H1 (cell line): Measurements from ENCODE around the gene HHIP. TPM values are rescaled to one million over a fixed set of nuclear protein-coding genes. Genes with fewer than 3 reads are reported as not detected.

Experiments used
- CTCF ChIA-PET: fragments of 300-600 bp; sonication (Branson Sonifier 250); formaldehyde crosslinking; loops from one replicate; lab custom pipeline; 2021; ENCODE audit not compliant: partially characterized antibody; lab: Charles Lee
- POLR2A ChIA-PET: fragments of 300-600 bp; sonication (Branson Sonifier 250); formaldehyde crosslinking; loops from one replicate; lab custom pipeline; 2021; ENCODE audit warnings: inconsistent platforms; ENCODE audit not compliant: partially characterized antibody; lab: Charles Lee
- DNase-seq, 2 experiments: peaks; one replicate each; pipeline versions ENCODE4 v3.0.0 to v3.0.0-alpha.2; 2010 to 2022; ENCODE audit warnings: low spot score in 2 of 2, low read depth in 1 of 2, mixed read lengths in 1 of 2
- FAIRE-seq: peaks from 2 replicates; lab custom pipeline; 2011; peaks lifted over from hg19 to GRCh38; lab: Jason Lieb, UNC
- H2AFZ ChIP-seq: 2 replicates; pipeline ENCODE4 v1.8.1; 2012; ENCODE audit warnings: low read length, inconsistent platforms
- H2AK5ac ChIP-seq: 2 replicates; pipeline ENCODE4 v1.6.1; 2013; ENCODE audit warnings: low read depth, low read length
- H2BK120ac ChIP-seq: replicated peaks from 2 replicates; pipeline ENCODE3; 2013; ENCODE audit warnings: low read depth, low read length, inconsistent platforms
- H2BK12ac ChIP-seq: 2 replicates; pipeline ENCODE4 v1.6.1; 2013; ENCODE audit warnings: low read depth, low read length
- H2BK15ac ChIP-seq: 2 replicates; pipeline ENCODE4 v1.6.1; 2013; ENCODE audit warnings: low read length
- H2BK20ac ChIP-seq: 2 replicates; pipeline ENCODE4 v1.6.1; 2013; ENCODE audit warnings: low read length
- H2BK5ac ChIP-seq: 2 replicates; pipeline ENCODE4 v1.6.1; 2013; ENCODE audit warnings: low read depth, low read length
- H3K14ac ChIP-seq: 2 replicates; pipeline ENCODE4 v1.6.1; 2013; ENCODE audit warnings: inconsistent platforms; ENCODE audit not compliant: insufficient read length
- H3K18ac ChIP-seq: 2 replicates; pipeline ENCODE4 v1.6.1; 2013; ENCODE audit warnings: low read length; ENCODE audit errors: extremely low read depth
- H3K23ac ChIP-seq: 2 replicates; pipeline ENCODE4 v1.6.1; 2013; ENCODE audit warnings: inconsistent platforms; ENCODE audit not compliant: insufficient read length
- H3K23me2 ChIP-seq: 2 replicates; pipeline ENCODE4 v1.6.1; 2013; ENCODE audit warnings: low read depth, low read length
- H3K27ac ChIP-seq: 2 replicates; pipeline ENCODE4 v1.6.1; 2011; ENCODE audit warnings: low read depth, low read length, inconsistent platforms
- H3K27me3 ChIP-seq, 4 experiments: replicated peaks in 1 of 4; 1 replicate in 1 of 4; 2 replicates in 3 of 4; pipeline versions ENCODE4 v1.6.1 to v1.8.1; 2011 to 2013; ENCODE audit warnings: low read length in 3 of 4, mild to moderate bottlenecking in 3 of 4, inconsistent platforms in 2 of 4, mixed read lengths in 2 of 4, moderate library complexity in 1 of 4; ENCODE audit not compliant: control insufficient read depth in 3 of 4, insufficient read depth in 3 of 4; ENCODE audit errors: extremely low read depth in 1 of 4
- H3K36me3 ChIP-seq, 4 experiments: 2 replicates each; pipeline versions ENCODE4 v1.6.1 to v1.8.1; 2011 to 2013; ENCODE audit warnings: mild to moderate bottlenecking in 4 of 4, low read length in 3 of 4, moderate library complexity in 2 of 4, control low read depth in 1 of 4, inconsistent platforms in 1 of 4; ENCODE audit not compliant: insufficient read depth in 4 of 4, control insufficient read depth in 2 of 4
- H3K4ac ChIP-seq: replicated peaks from 2 replicates; pipeline ENCODE3; 2013; ENCODE audit warnings: low read length, low read depth, mixed read lengths, inconsistent platforms; ENCODE audit not compliant: insufficient read length
- H3K4me1 ChIP-seq, 4 experiments: replicated peaks in 1 of 4; 1 replicate in 1 of 4; 2 replicates in 3 of 4; pipeline versions ENCODE4 v1.6.1 to v1.8.1; 2011 to 2013; ENCODE audit warnings: low read length in 3 of 4, inconsistent platforms in 2 of 4, mixed read lengths in 1 of 4; ENCODE audit not compliant: insufficient read depth in 4 of 4, control insufficient read depth in 3 of 4
- H3K4me2 ChIP-seq, 2 experiments: 2 replicates each; pipeline versions ENCODE4 v1.6.1 to v1.8.1; 2011 to 2013; ENCODE audit warnings: low read depth in 2 of 2, low read length in 2 of 2, control low read depth in 1 of 2, inconsistent platforms in 1 of 2, mild to moderate bottlenecking in 1 of 2; ENCODE audit not compliant: insufficient read depth in 1 of 2
- H3K4me3 ChIP-seq, 4 experiments: fragments of 200-600, 300-600 bp in 1 of 4; sonication (generic), shearing (Covaris generic), sonication (Bioruptor Twin) in 1 of 4; 2 replicates each; pipeline versions ENCODE4 v1.5.1 to v1.8.1; 2011 to 2016; ENCODE audit warnings: low read length in 4 of 4, low read depth in 3 of 4, control low read depth in 2 of 4, inconsistent platforms in 2 of 4, mild to moderate bottlenecking in 2 of 4, mixed read lengths in 1 of 4, moderate library complexity in 1 of 4; ENCODE audit not compliant: insufficient read depth in 2 of 4; ENCODE audit errors: extremely low read depth in 1 of 4
- H3K56ac ChIP-seq: replicated peaks from 2 replicates; pipeline ENCODE3; 2013; ENCODE audit warnings: low read depth, mild to moderate bottlenecking, mixed read lengths, low read length, inconsistent platforms; ENCODE audit not compliant: insufficient read length
- H3K79me1 ChIP-seq: 2 replicates; pipeline ENCODE4 v1.6.1; 2013; ENCODE audit warnings: low read depth, low read length, control low read depth
- H3K79me2 ChIP-seq, 2 experiments: 2 replicates each; pipeline versions ENCODE4 v1.6.1 to v1.8.1; 2012 to 2013; ENCODE audit warnings: low read length in 2 of 2, mild to moderate bottlenecking in 2 of 2, inconsistent platforms in 1 of 2; ENCODE audit not compliant: insufficient read depth in 2 of 2, control insufficient read depth in 1 of 2
- H3K9ac ChIP-seq, 4 experiments: replicated peaks in 1 of 4; 1 replicate in 1 of 4; 2 replicates in 3 of 4; pipeline versions ENCODE4 v1.6.1 to v1.8.1; 2011 to 2013; ENCODE audit warnings: low read depth in 3 of 4, low read length in 3 of 4, control low read depth in 2 of 4, mild to moderate bottlenecking in 2 of 4, moderate library complexity in 2 of 4, inconsistent platforms in 1 of 4; ENCODE audit errors: extremely low read depth in 1 of 4
- H3K9me3 ChIP-seq, 2 experiments: 2 replicates each; pipeline versions ENCODE4 v1.6.1 to v1.8.1; 2012 to 2013; ENCODE audit warnings: mild to moderate bottlenecking in 2 of 2, moderate library complexity in 2 of 2, control low read depth in 1 of 2, inconsistent platforms in 1 of 2, low read depth in 1 of 2, low read length in 1 of 2, mixed read lengths in 1 of 2; ENCODE audit not compliant: insufficient read depth in 2 of 2
- H4K20me1 ChIP-seq, 2 experiments: replicated peaks in 1 of 2; 2 replicates each; pipeline versions ENCODE3 to v1.8.1; 2011 to 2013; ENCODE audit warnings: inconsistent platforms in 2 of 2, low read length in 2 of 2, mild to moderate bottlenecking in 1 of 2; ENCODE audit not compliant: insufficient read depth in 2 of 2, control insufficient read depth in 1 of 2
- H4K5ac ChIP-seq: 2 replicates; pipeline ENCODE4 v1.6.1; 2013; ENCODE audit warnings: low read length, low read depth, mixed read lengths, inconsistent platforms; ENCODE audit not compliant: insufficient read length
- H4K8ac ChIP-seq: 2 replicates; pipeline ENCODE4 v1.8.0; 2013; ENCODE audit warnings: mild to moderate bottlenecking, moderate library complexity, low read length, inconsistent platforms; ENCODE audit not compliant: insufficient read depth; ENCODE audit errors: extremely low read depth
- H4K91ac ChIP-seq: replicated peaks from 2 replicates; pipeline ENCODE3; 2013; ENCODE audit warnings: low read length, mixed read lengths, inconsistent platforms; ENCODE audit not compliant: insufficient read length
- BRCA1 ChIP-seq: IDR thresholded peaks from 2 replicates; pipeline ENCODE4 v1.6.1; 2012; ENCODE audit warnings: low read depth, low read length, improper control_type of control experiment
- CBX5 ChIP-seq: fragments of 300-800, 300-1000 bp; sonication (generic); IDR thresholded peaks from 2 replicates; pipeline ENCODE4 v1.7.1; 2016; ENCODE audit warnings: antibody characterized with exemption, low read length, low read depth
- CHD1 ChIP-seq: IDR thresholded peaks from 2 replicates; pipeline ENCODE4 v1.6.1; 2012; ENCODE audit warnings: low read depth, low read length, improper control_type of control experiment
- CREB1 ChIP-seq: IDR thresholded peaks from 2 replicates; pipeline ENCODE4 v1.6.1; 2012; ENCODE audit warnings: inconsistent platforms
- CTBP2 ChIP-seq: IDR thresholded peaks from 2 replicates; pipeline ENCODE4 v1.7.0; 2011; ENCODE audit warnings: borderline replicate concordance, mild to moderate bottlenecking, moderate library complexity, mixed read lengths, low read length; ENCODE audit not compliant: insufficient read depth, insufficient read length
- GABPA ChIP-seq: IDR thresholded peaks from 2 replicates; pipeline ENCODE4 v1.6.1; 2011; ENCODE audit warnings: mild to moderate bottlenecking, low read length, moderate library complexity, borderline replicate concordance; ENCODE audit not compliant: insufficient read depth
- GTF2F1 ChIP-seq: IDR thresholded peaks from 2 replicates; pipeline ENCODE4 v1.6.1; 2012; ENCODE audit warnings: low read depth, low read length, improper control_type of control experiment, borderline replicate concordance
- HDAC6 ChIP-seq: IDR thresholded peaks from one replicate; pipeline ENCODE4 v1.7.1; 2012; ENCODE audit warnings: low read depth, mild to moderate bottlenecking, inconsistent platforms, low read length, moderate library complexity
- KDM1A ChIP-seq: fragments of 200-600, 300-600 bp; sonication (generic); IDR thresholded peaks from 2 replicates; pipeline ENCODE4 v1.7.1; 2016; ENCODE audit warnings: mild to moderate bottlenecking, low read length, borderline replicate concordance
- KDM5A ChIP-seq: fragments of 200-600 bp; IDR thresholded peaks from 2 replicates; pipeline ENCODE4 v1.7.1; 2012; ENCODE audit warnings: mild to moderate bottlenecking, low read length, inconsistent platforms, mixed read lengths
- RBBP5 ChIP-seq: IDR thresholded peaks from 2 replicates; pipeline ENCODE4 v1.7.1; 2012; ENCODE audit warnings: low read depth, mild to moderate bottlenecking, inconsistent platforms, low read length, moderate library complexity, borderline replicate concordance
- SIX5 ChIP-seq: IDR thresholded peaks from 2 replicates; pipeline ENCODE4 v1.6.1; 2011; ENCODE audit warnings: mild to moderate bottlenecking, low read depth, low read length
- SP2 ChIP-seq: IDR thresholded peaks from 2 replicates; pipeline ENCODE4 v1.6.1; 2012; ENCODE audit warnings: mild to moderate bottlenecking, low read length, inconsistent platforms
- TBP ChIP-seq: IDR thresholded peaks from 2 replicates; pipeline ENCODE4 v1.6.1; 2011; ENCODE audit warnings: low read depth, low read length, improper control_type of control experiment
- ZNF274 ChIP-seq: IDR thresholded peaks from 2 replicates; pipeline ENCODE4 v1.7.0; 2012; ENCODE audit warnings: low read length, borderline replicate concordance; ENCODE audit errors: extremely low read depth
- whole genome bisulfite sequencing, 2 experiments: shearing (Covaris generic) in 1 of 2; methylation state at CpG; one replicate each; pipeline versions ENCODE4 v1.1.6 to v1.1.7; 2013 to 2015; ENCODE audit warnings: low lambda C conversion rate in 2 of 2, mixed read lengths in 2 of 2, inconsistent platforms in 1 of 2, low coverage in 1 of 2, missing lambda C conversion rate in 1 of 2; ENCODE audit not compliant: insufficient replicate concordance in 2 of 2, insufficient coverage in 1 of 2, insufficient read length in 1 of 2; ENCODE audit errors: extremely low coverage in 1 of 2, missing lambda C conversion rate in 1 of 2; 5-methylcytosine and 5-hydroxymethylcytosine counted together
- polyA plus RNA-seq, 7 experiments: library from polyadenylated mRNA; depleted of rRNA in 3 of 7; stranded (reverse) in 5 of 7; unstranded in 2 of 7; fragments of >200 nt in 5 of 7; fragments of 200-250 nt in 2 of 7; gene quantifications; 1 replicate in 5 of 7; 2 replicates in 1 of 7; 4 replicates in 1 of 7; pipeline versions ENCODE4 v1.2.1 to v1.2.3, GENCODE V29; 2011 to 2013; ENCODE audit warnings: missing spikeins in 2 of 7, mixed read lengths in 2 of 7
- total RNA-seq: library from RNA; stranded (reverse); fragmentation: NEBNext Ultra II Directional; extraction: Animal tissue kit (Norgen Biotek cat#: 25700); gene quantifications from 2 replicates; pipeline ENCODE4 v1.2.1, GENCODE V29; 2021
- TF ChIP-seq, protein P1 (sequence below): IDR thresholded peaks from 2 replicates; pipeline ENCODE4 v1.6.1; 2012; ENCODE audit warnings: inconsistent platforms

Gene HHIP
- total and polyA plus RNA-seq, 2 of the 8 experiments (the other 6 are each of a cell fraction or from before 2014, with no cell fraction given): 0.05 to 1.3 TPM

DNA sequence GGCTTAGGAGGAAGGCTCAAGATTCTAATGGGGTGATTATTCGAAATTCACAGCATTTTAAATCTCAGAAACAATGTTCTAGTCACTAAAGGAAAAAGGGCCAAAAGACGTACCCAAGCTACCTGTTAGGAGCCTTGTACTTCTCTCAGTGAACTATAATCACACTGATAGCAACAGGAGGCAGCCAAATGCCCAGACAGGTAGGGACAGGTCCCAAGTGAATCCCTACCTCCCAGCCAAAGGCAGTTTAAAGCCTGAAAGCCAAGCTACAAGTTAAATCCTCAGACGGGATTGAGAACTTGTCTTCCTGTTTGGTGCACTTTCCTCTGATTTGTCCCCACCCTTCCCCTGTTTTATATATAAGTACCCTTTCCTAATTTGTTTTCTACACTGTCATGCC is 24.3 kb upstream of the HHIP start:
- Histone ChIP-seq H3K36me3 (no peaks in the 10 kb centered on the region), H2AFZ (peak overlapping the region; percentile 51; the same call in 1 of the 2 replicates), H4K20me1 (no peaks in the 10 kb centered on the region), H3K4me1 (no peaks in the 10 kb centered on the region), H3K9ac (no peak overlapping the region), H2BK5ac (no peak overlapping the region), H4K5ac (no peak overlapping the region), H3K9me3 (no peaks in the 10 kb centered on the region), H3K4me2 (no peak overlapping the region), H3K79me1 (no peaks in the 10 kb centered on the region), H2BK20ac (no peak overlapping the region), H4K8ac (no peak overlapping the region), H2BK15ac (no peak overlapping the region), H2BK120ac (no peak overlapping the region), H2BK12ac (no peak overlapping the region), H3K23ac (no peak overlapping the region), H3K27ac (no peak overlapping the region), H3K79me2 (no peaks in the 10 kb centered on the region), H3K27me3 (no peaks in the 10 kb centered on the region), H2AK5ac (no peak overlapping the region), H3K4ac (no peak overlapping the region), H3K4me3 (no peak overlapping the region), H3K23me2 (no peaks in the 10 kb centered on the region; the same call in 1 of the 2 replicates), H3K56ac (no peak overlapping the region), H4K91ac (no peak overlapping the region), H3K18ac (no peak overlapping the region), H3K14ac (no peak overlapping the region)
- CTCF ChIA-PET: interaction anchor here (4.1 kb wide), 1 partner anchor 10 kb away, joined by 17 read pairs; no protein-coding TSS in a partner anchor
- FAIRE-seq: no peak
- DNase-seq: no peak
- 67% methylated on average over 3 of the region's 3 CpGs; no CpG with 5 or more reads in 1 of the 2 experiments for WGBS, 2 experiments
- POLR2A ChIA-PET: no interaction called here
- TF ChIP-seq CREB1 (no peak), KDM5A (no peak), KDM1A (no peak), BRCA1 (no peak), SP2 (no peak), CBX5 (no peak), GTF2F1 (no peak), GABPA (no peak), CTBP2 (no peak), SIX5 (no peak), CHD1 (no peak), HDAC6 (no peak), RBBP5 (no peak), ZNF274 (no peak), TBP (no peak)
- TF ChIP-seq, protein P1, sequence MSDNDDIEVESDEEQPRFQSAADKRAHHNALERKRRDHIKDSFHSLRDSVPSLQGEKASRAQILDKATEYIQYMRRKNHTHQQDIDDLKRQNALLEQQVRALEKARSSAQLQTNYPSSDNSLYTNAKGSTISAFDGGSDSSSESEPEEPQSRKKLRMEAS: no peak
